HEK293 (cell line): ENCODE results near the gene ANTKMT.

ENCODE experiments used
- KLF8 ChIP-seq: fragments of 450-650 bp; formaldehyde crosslinking; IDR thresholded peaks from 2 replicates; pipeline ENCODE4 v1.5.1; 2016; ENCODE audit warnings: missing biosample characterization, missing genetic modification characterization
- KLF9 ChIP-seq: fragments of 450-650 bp; formaldehyde crosslinking; IDR thresholded peaks from 2 replicates; pipeline ENCODE4 v1.5.1; 2016; ENCODE audit warnings: missing biosample characterization, missing genetic modification characterization, low read depth
- ZBTB20 ChIP-seq: fragments of 450-650 bp; formaldehyde crosslinking; IDR thresholded peaks from 2 replicates; pipeline ENCODE4 v1.5.1; 2016; ENCODE audit warnings: missing biosample characterization, missing genetic modification characterization
- ZIC2 ChIP-seq: fragments of 450-650 bp; formaldehyde crosslinking; IDR thresholded peaks from 2 replicates; pipeline ENCODE4 v1.5.1; 2016; ENCODE audit warnings: missing biosample characterization, missing genetic modification characterization
- ZNF155 ChIP-seq: fragments of 450-650 bp; formaldehyde crosslinking; IDR thresholded peaks from 2 replicates; pipeline ENCODE4 v1.5.1; 2016; ENCODE audit warnings: missing biosample characterization, missing genetic modification characterization
- ZNF23 ChIP-seq: fragments of 450-650 bp; formaldehyde crosslinking; IDR thresholded peaks from 2 replicates; pipeline ENCODE4 v1.5.1; 2016; ENCODE audit warnings: missing biosample characterization, missing genetic modification characterization, borderline replicate concordance
- ZNF324 ChIP-seq: fragments of 450-650 bp; formaldehyde crosslinking; IDR thresholded peaks from 2 replicates; pipeline ENCODE4 v1.5.1; 2016; ENCODE audit warnings: missing biosample characterization, missing genetic modification characterization
- ZNF335 ChIP-seq: fragments of 450-650 bp; formaldehyde crosslinking; conservative IDR thresholded peaks from 2 replicates; pipeline ENCODE4 v1.5.1; 2016; ENCODE audit warnings: missing biosample characterization, missing genetic modification characterization
- ZNF391 ChIP-seq: fragments of 450-650 bp; formaldehyde crosslinking; IDR thresholded peaks from 2 replicates; pipeline ENCODE4 v1.5.1; 2016; ENCODE audit warnings: low read depth, missing biosample characterization, missing genetic modification characterization, borderline replicate concordance
- ZNF560 ChIP-seq: fragments of 450-650 bp; formaldehyde crosslinking; IDR thresholded peaks from 2 replicates; pipeline ENCODE4 v1.5.1; 2017; ENCODE audit warnings: missing biosample characterization, missing genetic modification characterization, borderline replicate concordance
- ZNF561 ChIP-seq: fragments of 450-650 bp; IDR thresholded peaks from 2 replicates; pipeline ENCODE4 v1.5.1; 2018; ENCODE audit warnings: missing biosample characterization, missing genetic modification characterization, borderline replicate concordance
- ZNF600 ChIP-seq: fragments of 450-650 bp; formaldehyde crosslinking; IDR thresholded peaks from 2 replicates; pipeline ENCODE4 v1.5.1; 2016; ENCODE audit warnings: missing biosample characterization, missing genetic modification characterization
- ZNF629 ChIP-seq: fragments of 450-650 bp; formaldehyde crosslinking; IDR thresholded peaks from 2 replicates; pipeline ENCODE4 v1.5.1; 2017; ENCODE audit warnings: missing biosample characterization, missing genetic modification characterization
- ZNF677 ChIP-seq: fragments of 450-650 bp; IDR thresholded peaks from 2 replicates; pipeline ENCODE4 v1.5.0; 2018; ENCODE audit warnings: missing biosample characterization, mild to moderate bottlenecking, missing genetic modification characterization, moderate library complexity
- ZNF791 ChIP-seq: fragments of 450-650 bp; formaldehyde crosslinking; IDR thresholded peaks from 2 replicates; pipeline ENCODE4 v1.5.1; 2016; ENCODE audit warnings: missing biosample characterization, missing genetic modification characterization
- ZNF792 ChIP-seq: fragments of 450-650 bp; formaldehyde crosslinking; IDR thresholded peaks from 2 replicates; pipeline ENCODE4 v1.5.1; 2016; ENCODE audit warnings: missing biosample characterization, missing genetic modification characterization
- ZSCAN23 ChIP-seq: fragments of 450-650 bp; formaldehyde crosslinking; IDR thresholded peaks from 2 replicates; pipeline ENCODE4 v1.5.1; 2016; ENCODE audit warnings: missing biosample characterization, missing genetic modification characterization
- TF ChIP-seq, protein P1 (sequence below): fragments of 450-650 bp; formaldehyde crosslinking; IDR thresholded peaks from 2 replicates; pipeline ENCODE4 v1.5.1; 2016; ENCODE audit warnings: missing biosample characterization, missing genetic modification characterization
- TF ChIP-seq, protein P2 (sequence below): fragments of 450-650 bp; formaldehyde crosslinking; IDR thresholded peaks from 2 replicates; pipeline ENCODE4 v1.5.1; 2016; ENCODE audit warnings: missing biosample characterization, missing genetic modification characterization
- TF ChIP-seq, protein P3 (sequence below): fragments of 450-650 bp; formaldehyde crosslinking; IDR thresholded peaks from 2 replicates; pipeline ENCODE4 v1.5.1; 2017; ENCODE audit warnings: missing biosample characterization, mild to moderate bottlenecking, missing genetic modification characterization, moderate library complexity
- TF ChIP-seq, protein P4 (sequence below): fragments of 450-650 bp; formaldehyde crosslinking; IDR thresholded peaks from 2 replicates; pipeline ENCODE4 v1.5.1; 2017; ENCODE audit warnings: missing biosample characterization, missing genetic modification characterization
- TF ChIP-seq, protein P5 (sequence below): fragments of 450-650 bp; formaldehyde crosslinking; IDR thresholded peaks from 2 replicates; pipeline ENCODE4 v1.5.1; 2016; ENCODE audit warnings: missing biosample characterization, missing genetic modification characterization
- TF ChIP-seq, protein P6 (sequence below): fragments of 450-650 bp; formaldehyde crosslinking; optimal IDR thresholded peaks from 2 replicates; pipeline ENCODE3; 2016; ENCODE audit warnings: missing biosample characterization, mild to moderate bottlenecking, missing genetic modification characterization
- TF ChIP-seq, protein P7 (sequence below): fragments of 450-650 bp; formaldehyde crosslinking; IDR thresholded peaks from 2 replicates; pipeline ENCODE4 v1.5.1; 2016; ENCODE audit warnings: missing biosample characterization, missing genetic modification characterization

The ANTKMT gene

DNA sequence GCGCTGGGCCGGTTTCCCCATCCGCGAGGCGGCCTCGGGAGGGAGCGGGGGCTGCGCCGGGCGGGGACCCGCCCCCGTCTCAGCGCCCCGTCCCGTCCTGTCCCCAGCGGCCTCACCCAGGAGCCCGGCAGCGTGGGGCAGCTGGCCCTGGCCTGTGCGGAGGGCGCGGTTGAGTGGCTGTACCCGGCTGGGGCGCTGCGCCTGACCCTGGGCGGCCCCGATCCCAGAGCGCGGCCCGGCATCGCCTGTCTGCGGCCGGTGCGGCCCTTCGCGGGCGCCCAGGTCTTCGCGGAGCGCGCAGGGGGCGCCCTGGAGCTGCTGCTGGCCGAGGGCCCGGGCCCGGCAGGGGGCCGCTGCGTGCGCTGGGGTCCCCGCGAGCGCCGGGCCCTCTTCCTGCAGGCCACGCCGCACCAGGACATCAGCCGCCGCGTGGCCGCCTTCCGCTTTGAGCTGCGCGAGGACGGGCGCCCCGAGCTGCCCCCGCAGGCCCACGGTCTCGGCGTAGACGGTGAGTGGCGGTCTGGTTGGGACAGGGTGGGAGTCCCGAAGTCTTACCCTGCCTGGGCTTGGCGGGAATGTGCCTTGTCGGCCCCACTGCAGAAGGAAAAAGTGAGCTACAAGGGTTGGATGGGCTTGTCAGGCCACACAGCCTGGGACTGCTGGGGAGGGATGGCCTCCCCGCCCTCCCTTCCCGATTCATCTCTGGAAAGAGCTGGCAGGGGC is 5.3 kb upstream of the ANTKMT start (continued):
- TF ChIP-seq, protein P1, sequence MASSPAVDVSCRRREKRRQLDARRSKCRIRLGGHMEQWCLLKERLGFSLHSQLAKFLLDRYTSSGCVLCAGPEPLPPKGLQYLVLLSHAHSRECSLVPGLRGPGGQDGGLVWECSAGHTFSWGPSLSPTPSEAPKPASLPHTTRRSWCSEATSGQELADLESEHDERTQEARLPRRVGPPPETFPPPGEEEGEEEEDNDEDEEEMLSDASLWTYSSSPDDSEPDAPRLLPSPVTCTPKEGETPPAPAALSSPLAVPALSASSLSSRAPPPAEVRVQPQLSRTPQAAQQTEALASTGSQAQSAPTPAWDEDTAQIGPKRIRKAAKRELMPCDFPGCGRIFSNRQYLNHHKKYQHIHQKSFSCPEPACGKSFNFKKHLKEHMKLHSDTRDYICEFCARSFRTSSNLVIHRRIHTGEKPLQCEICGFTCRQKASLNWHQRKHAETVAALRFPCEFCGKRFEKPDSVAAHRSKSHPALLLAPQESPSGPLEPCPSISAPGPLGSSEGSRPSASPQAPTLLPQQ (tag by site-specific recombination), result peak; percentile 59; the same call in 1 of the 2 replicates
- TF ChIP-seq, protein P2, sequence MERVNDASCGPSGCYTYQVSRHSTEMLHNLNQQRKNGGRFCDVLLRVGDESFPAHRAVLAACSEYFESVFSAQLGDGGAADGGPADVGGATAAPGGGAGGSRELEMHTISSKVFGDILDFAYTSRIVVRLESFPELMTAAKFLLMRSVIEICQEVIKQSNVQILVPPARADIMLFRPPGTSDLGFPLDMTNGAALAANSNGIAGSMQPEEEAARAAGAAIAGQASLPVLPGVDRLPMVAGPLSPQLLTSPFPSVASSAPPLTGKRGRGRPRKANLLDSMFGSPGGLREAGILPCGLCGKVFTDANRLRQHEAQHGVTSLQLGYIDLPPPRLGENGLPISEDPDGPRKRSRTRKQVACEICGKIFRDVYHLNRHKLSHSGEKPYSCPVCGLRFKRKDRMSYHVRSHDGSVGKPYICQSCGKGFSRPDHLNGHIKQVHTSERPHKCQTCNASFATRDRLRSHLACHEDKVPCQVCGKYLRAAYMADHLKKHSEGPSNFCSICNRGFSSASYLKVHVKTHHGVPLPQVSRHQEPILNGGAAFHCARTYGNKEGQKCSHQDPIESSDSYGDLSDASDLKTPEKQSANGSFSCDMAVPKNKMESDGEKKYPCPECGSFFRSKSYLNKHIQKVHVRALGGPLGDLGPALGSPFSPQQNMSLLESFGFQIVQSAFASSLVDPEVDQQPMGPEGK (tag by site-specific recombination), result peak; percentile 65
- TF ChIP-seq, protein P3, sequence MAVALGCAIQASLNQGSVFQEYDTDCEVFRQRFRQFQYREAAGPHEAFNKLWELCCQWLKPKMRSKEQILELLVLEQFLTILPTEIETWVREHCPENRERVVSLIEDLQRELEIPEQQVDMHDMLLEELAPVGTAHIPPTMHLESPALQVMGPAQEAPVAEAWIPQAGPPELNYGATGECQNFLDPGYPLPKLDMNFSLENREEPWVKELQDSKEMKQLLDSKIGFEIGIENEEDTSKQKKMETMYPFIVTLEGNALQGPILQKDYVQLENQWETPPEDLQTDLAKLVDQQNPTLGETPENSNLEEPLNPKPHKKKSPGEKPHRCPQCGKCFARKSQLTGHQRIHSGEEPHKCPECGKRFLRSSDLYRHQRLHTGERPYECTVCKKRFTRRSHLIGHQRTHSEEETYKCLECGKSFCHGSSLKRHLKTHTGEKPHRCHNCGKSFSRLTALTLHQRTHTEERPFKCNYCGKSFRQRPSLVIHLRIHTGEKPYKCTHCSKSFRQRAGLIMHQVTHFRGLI (tag by site-specific recombination), result peak; percentile 77
- TF ChIP-seq, protein P4, sequence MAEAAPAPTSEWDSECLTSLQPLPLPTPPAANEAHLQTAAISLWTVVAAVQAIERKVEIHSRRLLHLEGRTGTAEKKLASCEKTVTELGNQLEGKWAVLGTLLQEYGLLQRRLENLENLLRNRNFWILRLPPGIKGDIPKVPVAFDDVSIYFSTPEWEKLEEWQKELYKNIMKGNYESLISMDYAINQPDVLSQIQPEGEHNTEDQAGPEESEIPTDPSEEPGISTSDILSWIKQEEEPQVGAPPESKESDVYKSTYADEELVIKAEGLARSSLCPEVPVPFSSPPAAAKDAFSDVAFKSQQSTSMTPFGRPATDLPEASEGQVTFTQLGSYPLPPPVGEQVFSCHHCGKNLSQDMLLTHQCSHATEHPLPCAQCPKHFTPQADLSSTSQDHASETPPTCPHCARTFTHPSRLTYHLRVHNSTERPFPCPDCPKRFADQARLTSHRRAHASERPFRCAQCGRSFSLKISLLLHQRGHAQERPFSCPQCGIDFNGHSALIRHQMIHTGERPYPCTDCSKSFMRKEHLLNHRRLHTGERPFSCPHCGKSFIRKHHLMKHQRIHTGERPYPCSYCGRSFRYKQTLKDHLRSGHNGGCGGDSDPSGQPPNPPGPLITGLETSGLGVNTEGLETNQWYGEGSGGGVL (tag by site-specific recombination), result peak; percentile 43; the same call in 1 of the 2 replicates
- TF ChIP-seq ZNF629 (tag by site-specific recombination) (no peak), ZBTB20 (tag by site-specific recombination) (peak; percentile 55; the same call in 1 of the 2 replicates), KLF8 (tag by site-specific recombination) (peak; percentile 38; the same call in 1 of the 2 replicates), ZNF391 (tag by site-specific recombination) (no peak), ZNF560 (tag by site-specific recombination) (no peak), ZNF561 (tag by site-specific recombination) (peak; percentile 69; the same call in 1 of the 2 replicates), ZNF677 (tag by site-specific recombination) (peak; percentile 9; the same call in 1 of the 2 replicates), KLF9 (tag by site-specific recombination) (peak; percentile 35; the same call in 1 of the 2 replicates), ZNF792 (tag by site-specific recombination) (peak; percentile 44; the same call in 1 of the 2 replicates), ZNF155 (tag by site-specific recombination) (no peak), ZNF23 (no peak), ZNF335 (peak; percentile 48), ZNF600 (tag by site-specific recombination) (peak; percentile 65), ZSCAN23 (tag by site-specific recombination) (no peak), ZNF791 (tag by site-specific recombination) (no peak), ZNF324 (no peak), ZIC2 (tag by site-specific recombination) (peak; percentile 66)
- TF ChIP-seq, protein P5, sequence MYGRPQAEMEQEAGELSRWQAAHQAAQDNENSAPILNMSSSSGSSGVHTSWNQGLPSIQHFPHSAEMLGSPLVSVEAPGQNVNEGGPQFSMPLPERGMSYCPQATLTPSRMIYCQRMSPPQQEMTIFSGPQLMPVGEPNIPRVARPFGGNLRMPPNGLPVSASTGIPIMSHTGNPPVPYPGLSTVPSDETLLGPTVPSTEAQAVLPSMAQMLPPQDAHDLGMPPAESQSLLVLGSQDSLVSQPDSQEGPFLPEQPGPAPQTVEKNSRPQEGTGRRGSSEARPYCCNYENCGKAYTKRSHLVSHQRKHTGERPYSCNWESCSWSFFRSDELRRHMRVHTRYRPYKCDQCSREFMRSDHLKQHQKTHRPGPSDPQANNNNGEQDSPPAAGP (tag by site-specific recombination), result peak; percentile 58
- TF ChIP-seq, protein P6, sequence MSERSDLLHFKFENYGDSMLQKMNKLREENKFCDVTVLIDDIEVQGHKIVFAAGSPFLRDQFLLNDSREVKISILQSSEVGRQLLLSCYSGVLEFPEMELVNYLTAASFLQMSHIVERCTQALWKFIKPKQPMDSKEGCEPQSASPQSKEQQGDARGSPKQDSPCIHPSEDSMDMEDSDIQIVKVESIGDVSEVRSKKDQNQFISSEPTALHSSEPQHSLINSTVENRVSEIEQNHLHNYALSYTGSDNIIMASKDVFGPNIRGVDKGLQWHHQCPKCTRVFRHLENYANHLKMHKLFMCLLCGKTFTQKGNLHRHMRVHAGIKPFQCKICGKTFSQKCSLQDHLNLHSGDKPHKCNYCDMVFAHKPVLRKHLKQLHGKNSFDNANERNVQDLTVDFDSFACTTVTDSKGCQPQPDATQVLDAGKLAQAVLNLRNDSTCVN, result peak; percentile 61
- TF ChIP-seq, protein P7, sequence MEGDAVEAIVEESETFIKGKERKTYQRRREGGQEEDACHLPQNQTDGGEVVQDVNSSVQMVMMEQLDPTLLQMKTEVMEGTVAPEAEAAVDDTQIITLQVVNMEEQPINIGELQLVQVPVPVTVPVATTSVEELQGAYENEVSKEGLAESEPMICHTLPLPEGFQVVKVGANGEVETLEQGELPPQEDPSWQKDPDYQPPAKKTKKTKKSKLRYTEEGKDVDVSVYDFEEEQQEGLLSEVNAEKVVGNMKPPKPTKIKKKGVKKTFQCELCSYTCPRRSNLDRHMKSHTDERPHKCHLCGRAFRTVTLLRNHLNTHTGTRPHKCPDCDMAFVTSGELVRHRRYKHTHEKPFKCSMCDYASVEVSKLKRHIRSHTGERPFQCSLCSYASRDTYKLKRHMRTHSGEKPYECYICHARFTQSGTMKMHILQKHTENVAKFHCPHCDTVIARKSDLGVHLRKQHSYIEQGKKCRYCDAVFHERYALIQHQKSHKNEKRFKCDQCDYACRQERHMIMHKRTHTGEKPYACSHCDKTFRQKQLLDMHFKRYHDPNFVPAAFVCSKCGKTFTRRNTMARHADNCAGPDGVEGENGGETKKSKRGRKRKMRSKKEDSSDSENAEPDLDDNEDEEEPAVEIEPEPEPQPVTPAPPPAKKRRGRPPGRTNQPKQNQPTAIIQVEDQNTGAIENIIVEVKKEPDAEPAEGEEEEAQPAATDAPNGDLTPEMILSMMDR (tag by site-specific recombination), result peak; percentile 28; the same call in 1 of the 2 replicates
